Measurements from ENCODE around the gene RAD21L1. TPM values are rescaled to one million over a fixed set of nuclear protein-coding genes. Genes with fewer than 3 reads are reported as not detected.

Gene RAD21L1
- total and polyA plus RNA-seq, 4 donors: not detected

DNA sequence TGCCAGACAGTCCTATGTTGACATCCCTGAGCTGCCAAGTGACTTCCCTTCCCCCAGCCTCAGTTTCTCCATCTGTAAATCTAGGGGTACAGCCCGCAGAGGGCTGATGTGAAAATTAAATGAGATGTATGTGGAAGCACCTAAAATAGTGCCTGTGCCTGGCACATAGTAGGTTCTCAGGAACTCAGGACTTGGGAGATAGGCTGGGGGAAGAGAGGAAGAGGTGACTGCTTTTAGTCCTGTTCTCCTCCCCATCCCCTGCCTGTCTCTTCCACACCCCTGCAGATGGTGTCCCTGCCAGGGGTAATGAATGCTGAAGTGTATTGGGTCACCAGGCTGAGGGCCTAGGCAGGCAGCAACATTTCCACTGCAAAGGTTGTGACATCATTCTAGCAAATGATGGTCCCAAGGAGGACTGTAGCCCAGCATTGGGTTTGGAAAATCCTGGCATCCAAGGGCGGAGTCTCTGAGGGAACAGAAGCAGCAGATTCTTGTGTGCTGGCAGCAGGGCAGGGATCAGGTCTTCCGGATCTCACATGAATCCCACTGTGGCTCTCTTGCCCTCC lies 42.0 kb downstream of the RAD21L1 start (continued):
- TF ChIP-seq, protein P1, sequence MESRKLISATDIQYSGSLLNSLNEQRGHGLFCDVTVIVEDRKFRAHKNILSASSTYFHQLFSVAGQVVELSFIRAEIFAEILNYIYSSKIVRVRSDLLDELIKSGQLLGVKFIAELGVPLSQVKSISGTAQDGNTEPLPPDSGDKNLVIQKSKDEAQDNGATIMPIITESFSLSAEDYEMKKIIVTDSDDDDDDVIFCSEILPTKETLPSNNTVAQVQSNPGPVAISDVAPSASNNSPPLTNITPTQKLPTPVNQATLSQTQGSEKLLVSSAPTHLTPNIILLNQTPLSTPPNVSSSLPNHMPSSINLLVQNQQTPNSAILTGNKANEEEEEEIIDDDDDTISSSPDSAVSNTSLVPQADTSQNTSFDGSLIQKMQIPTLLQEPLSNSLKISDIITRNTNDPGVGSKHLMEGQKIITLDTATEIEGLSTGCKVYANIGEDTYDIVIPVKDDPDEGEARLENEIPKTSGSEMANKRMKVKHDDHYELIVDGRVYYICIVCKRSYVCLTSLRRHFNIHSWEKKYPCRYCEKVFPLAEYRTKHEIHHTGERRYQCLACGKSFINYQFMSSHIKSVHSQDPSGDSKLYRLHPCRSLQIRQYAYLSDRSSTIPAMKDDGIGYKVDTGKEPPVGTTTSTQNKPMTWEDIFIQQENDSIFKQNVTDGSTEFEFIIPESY (IDR thresholded peaks at IDR 0.05): no peak
- TF ChIP-seq, protein P2, sequence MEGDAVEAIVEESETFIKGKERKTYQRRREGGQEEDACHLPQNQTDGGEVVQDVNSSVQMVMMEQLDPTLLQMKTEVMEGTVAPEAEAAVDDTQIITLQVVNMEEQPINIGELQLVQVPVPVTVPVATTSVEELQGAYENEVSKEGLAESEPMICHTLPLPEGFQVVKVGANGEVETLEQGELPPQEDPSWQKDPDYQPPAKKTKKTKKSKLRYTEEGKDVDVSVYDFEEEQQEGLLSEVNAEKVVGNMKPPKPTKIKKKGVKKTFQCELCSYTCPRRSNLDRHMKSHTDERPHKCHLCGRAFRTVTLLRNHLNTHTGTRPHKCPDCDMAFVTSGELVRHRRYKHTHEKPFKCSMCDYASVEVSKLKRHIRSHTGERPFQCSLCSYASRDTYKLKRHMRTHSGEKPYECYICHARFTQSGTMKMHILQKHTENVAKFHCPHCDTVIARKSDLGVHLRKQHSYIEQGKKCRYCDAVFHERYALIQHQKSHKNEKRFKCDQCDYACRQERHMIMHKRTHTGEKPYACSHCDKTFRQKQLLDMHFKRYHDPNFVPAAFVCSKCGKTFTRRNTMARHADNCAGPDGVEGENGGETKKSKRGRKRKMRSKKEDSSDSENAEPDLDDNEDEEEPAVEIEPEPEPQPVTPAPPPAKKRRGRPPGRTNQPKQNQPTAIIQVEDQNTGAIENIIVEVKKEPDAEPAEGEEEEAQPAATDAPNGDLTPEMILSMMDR (IDR thresholded peaks at IDR 0.05; ENCODE audit: low read depth, low read length, missing input control): no peak
- TF ChIP-seq HNF4A (conservative IDR thresholded peaks at IDR 0.05): no peak
- no peak for TF ChIP-seq SP1 (IDR thresholded peaks at IDR 0.05)
- no peak for TF ChIP-seq EGR1 (IDR thresholded peaks at IDR 0.05; ENCODE audit: low read depth in 2 of 2)
- no peak for TF ChIP-seq NR2F2 (IDR thresholded peaks at IDR 0.05)
- no peak for TF ChIP-seq YY1 (IDR thresholded peaks at IDR 0.05)
- TF ChIP-seq RXRA (IDR thresholded peaks at IDR 0.05): no peak

DNA sequence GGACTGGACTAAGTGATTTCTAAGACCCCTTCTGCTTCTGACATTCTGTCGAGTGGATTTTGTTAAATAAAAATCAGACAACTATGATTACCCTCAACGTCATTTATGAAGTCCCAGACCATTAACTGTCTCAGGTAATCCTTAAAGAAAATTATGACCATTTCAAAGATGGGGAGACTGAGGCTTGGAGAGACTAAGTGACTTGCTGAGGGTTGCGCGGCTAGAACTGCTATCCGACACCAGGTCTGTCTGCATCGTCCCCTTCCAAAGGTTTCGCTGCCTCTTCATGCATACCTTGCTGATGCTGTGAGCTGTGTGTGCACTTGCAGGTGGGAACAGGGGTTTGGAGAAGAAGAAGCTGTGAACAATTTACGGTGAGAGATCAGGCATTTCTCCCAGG lies 43.4 kb downstream of the RAD21L1 start:
- Histone ChIP-seq H3K4me3 (ENCODE audit: low read depth in 1 of 3, low read length in 3 of 3) (no peak overlapping the region), H3K27ac (ENCODE audit: low read depth in 1 of 2, low read length in 2 of 2) (no peak overlapping the region), H3K9me3 (ENCODE audit: control insufficient read depth in 4 of 4, low read length in 3 of 4) (no peaks in the 10 kb centered on the region), H3K36me3 (ENCODE audit: control insufficient read depth in 4 of 4, insufficient read depth in 3 of 4, low read depth in 1 of 4, low read length in 3 of 4) (no peaks in the 10 kb centered on the region), H3K4me1 (ENCODE audit: control insufficient read depth in 4 of 4, insufficient read depth in 4 of 4, low read length in 3 of 4) (peaks cover 0 to 7% (median 2%) of the 10 kb centered on the region in 4 donors), H3K9ac (ENCODE audit: low read depth in 1 of 2, low read length in 2 of 2) (no peak overlapping the region), H3K27me3 (ENCODE audit: control insufficient read depth in 4 of 4, insufficient read depth in 4 of 4, low read length in 3 of 4) (peaks cover 0 to 7% (median 0%) of the 10 kb centered on the region in 4 donors)
- no peak for TF ChIP-seq HNF4A (conservative IDR thresholded peaks at IDR 0.05)
- TF ChIP-seq, protein P3, sequence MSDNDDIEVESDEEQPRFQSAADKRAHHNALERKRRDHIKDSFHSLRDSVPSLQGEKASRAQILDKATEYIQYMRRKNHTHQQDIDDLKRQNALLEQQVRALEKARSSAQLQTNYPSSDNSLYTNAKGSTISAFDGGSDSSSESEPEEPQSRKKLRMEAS (IDR thresholded peaks at IDR 0.05): no peak
- no peak for TF ChIP-seq FOXA2 (IDR thresholded peaks at IDR 0.05)
- TF ChIP-seq RAD21 (IDR thresholded peaks at IDR 0.05): no peak
- TF ChIP-seq TAF1 (conservative IDR thresholded peaks at IDR 0.05): no peak
- TF ChIP-seq, protein P2 (IDR thresholded peaks at IDR 0.05; ENCODE audit: low read depth, low read length, missing input control): no peak
- TF ChIP-seq HNF4G (IDR thresholded peaks at IDR 0.05): no peak
- WGBS: 87% methylated on average over 8 of the region's 8 CpGs
- no peak for DNase-seq (ENCODE audit: low spot score)

DNA sequence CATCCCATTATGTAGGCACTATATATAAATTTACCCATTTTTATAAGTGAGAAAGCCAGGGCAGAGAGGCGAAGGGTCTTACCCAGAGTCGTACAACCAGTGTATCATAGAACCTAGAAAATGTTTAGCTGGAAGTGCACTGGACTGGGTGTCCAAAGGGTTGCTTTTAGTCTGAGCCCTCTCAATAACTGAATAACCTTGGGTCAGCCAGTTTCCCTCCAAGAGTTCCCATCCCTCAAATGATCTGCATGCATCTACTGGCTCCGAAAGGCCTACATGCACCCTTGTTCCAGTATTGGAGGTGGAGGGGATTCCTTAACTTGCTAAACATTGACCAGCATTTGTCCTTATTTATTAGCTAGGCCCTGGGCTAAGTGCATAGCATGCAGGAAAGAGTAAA lies 44.0 kb downstream of the RAD21L1 start:
- TF ChIP-seq GABPA (IDR thresholded peaks at IDR 0.05 in 1 of 2, conservative IDR thresholded peaks at IDR 0.05 in 1 of 2) (no peak), SP1 (IDR thresholded peaks at IDR 0.05) (no peak), RAD21 (IDR thresholded peaks at IDR 0.05) (no peak), JUND (IDR thresholded peaks at IDR 0.05) (no peak), EGR1 (IDR thresholded peaks at IDR 0.05; ENCODE audit: low read depth in 2 of 2) (no peak), RXRA (IDR thresholded peaks at IDR 0.05) (no peak), FOXA2 (IDR thresholded peaks at IDR 0.05) (no peak), HNF4A (conservative IDR thresholded peaks at IDR 0.05) (no peak), HNF4G (IDR thresholded peaks at IDR 0.05) (no peak), FOXA1 (IDR thresholded peaks at IDR 0.05) (no peak), YY1 (IDR thresholded peaks at IDR 0.05) (no peak), TAF1 (conservative IDR thresholded peaks at IDR 0.05) (no peak)
- TF ChIP-seq, protein P4, sequence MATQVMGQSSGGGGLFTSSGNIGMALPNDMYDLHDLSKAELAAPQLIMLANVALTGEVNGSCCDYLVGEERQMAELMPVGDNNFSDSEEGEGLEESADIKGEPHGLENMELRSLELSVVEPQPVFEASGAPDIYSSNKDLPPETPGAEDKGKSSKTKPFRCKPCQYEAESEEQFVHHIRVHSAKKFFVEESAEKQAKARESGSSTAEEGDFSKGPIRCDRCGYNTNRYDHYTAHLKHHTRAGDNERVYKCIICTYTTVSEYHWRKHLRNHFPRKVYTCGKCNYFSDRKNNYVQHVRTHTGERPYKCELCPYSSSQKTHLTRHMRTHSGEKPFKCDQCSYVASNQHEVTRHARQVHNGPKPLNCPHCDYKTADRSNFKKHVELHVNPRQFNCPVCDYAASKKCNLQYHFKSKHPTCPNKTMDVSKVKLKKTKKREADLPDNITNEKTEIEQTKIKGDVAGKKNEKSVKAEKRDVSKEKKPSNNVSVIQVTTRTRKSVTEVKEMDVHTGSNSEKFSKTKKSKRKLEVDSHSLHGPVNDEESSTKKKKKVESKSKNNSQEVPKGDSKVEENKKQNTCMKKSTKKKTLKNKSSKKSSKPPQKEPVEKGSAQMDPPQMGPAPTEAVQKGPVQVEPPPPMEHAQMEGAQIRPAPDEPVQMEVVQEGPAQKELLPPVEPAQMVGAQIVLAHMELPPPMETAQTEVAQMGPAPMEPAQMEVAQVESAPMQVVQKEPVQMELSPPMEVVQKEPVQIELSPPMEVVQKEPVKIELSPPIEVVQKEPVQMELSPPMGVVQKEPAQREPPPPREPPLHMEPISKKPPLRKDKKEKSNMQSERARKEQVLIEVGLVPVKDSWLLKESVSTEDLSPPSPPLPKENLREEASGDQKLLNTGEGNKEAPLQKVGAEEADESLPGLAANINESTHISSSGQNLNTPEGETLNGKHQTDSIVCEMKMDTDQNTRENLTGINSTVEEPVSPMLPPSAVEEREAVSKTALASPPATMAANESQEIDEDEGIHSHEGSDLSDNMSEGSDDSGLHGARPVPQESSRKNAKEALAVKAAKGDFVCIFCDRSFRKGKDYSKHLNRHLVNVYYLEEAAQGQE (IDR thresholded peaks at IDR 0.05): no peak
- TF ChIP-seq, protein P3 (IDR thresholded peaks at IDR 0.05): no peak
- 98% methylated on average over 3 of the region's 3 CpGs for WGBS
- no peaks in the 10 kb centered on the region for H3K9me3 ChIP-seq (ENCODE audit: control insufficient read depth in 4 of 4, low read length in 3 of 4)
- no peak overlapping the region for H3K4me3 ChIP-seq (ENCODE audit: low read depth in 1 of 3, low read length in 3 of 3)
- H3K27me3 ChIP-seq (ENCODE audit: control insufficient read depth in 4 of 4, insufficient read depth in 4 of 4, low read length in 3 of 4): peaks cover 0 to 7% (median 0%) of the 10 kb centered on the region in 4 donors
- DNase-seq (ENCODE audit: low spot score): no peak
- no peaks in the 10 kb centered on the region for H3K36me3 ChIP-seq (ENCODE audit: control insufficient read depth in 4 of 4, insufficient read depth in 3 of 4, low read depth in 1 of 4, low read length in 3 of 4)
- H3K27ac ChIP-seq (ENCODE audit: low read depth in 1 of 2, low read length in 2 of 2): no peak overlapping the region
- H3K9ac ChIP-seq (ENCODE audit: low read depth in 1 of 2, low read length in 2 of 2): no peak overlapping the region
- H3K4me1 ChIP-seq (ENCODE audit: control insufficient read depth in 4 of 4, insufficient read depth in 4 of 4, low read length in 3 of 4): peaks cover 0 to 7% (median 2%) of the 10 kb centered on the region in 4 donors

Measured in liver (tissue), 9 donors.